GM18526 (cell line): Measurements from ENCODE around the gene AIFM3.
A peak's percentile ranks its signal among the peaks of the same experiment; 100 is the strongest.

ENCODE experiments used
- POLR2A ChIP-seq: IDR thresholded peaks from 3 replicates; pipeline ENCODE4 v1.6.1; 2011; ENCODE audit not compliant: insufficient read length; ENCODE audit errors: extremely low read depth

Gene AIFM3

GRCh38 chr22:20979940-20980453, 12.9 kb downstream of the AIFM3 start:
- TF ChIP-seq POLR2A = no peak

- TF ChIP-seq POLR2A = no peak
Measured at GRCh38 chr22:20980523-20980922, 13.5 kb downstream of the AIFM3 start.

GRCh38 chr22:20980938-20981722, 14.1 kb downstream of the AIFM3 start:
- TF ChIP-seq POLR2A = no peak

- TF ChIP-seq POLR2A = peak; percentile 97
Measured at GRCh38 chr22:20981787-20982562, 14.9 kb downstream of the AIFM3 start, which contains the start of gene LZTR1. TSS of gene LZTR1 (plus strand) at chr22:20982297. CDS start at chr22:20982372, 75 bp downstream.

GRCh38 chr22:20982563-20982882, 15.5 kb downstream of the AIFM3 start:
- no peak for TF ChIP-seq POLR2A

GRCh38 chr22:20983081-20983771, 16.2 kb downstream of the AIFM3 start:
- TF ChIP-seq POLR2A = no peak

- TF ChIP-seq POLR2A = no peak
Measured at GRCh38 chr22:20985720-20986119, 18.7 kb downstream of the AIFM3 start.

- TF ChIP-seq POLR2A = no peak
Measured at GRCh38 chr22:20986365-20986764, 19.3 kb downstream of the AIFM3 start.

GRCh38 chr22:20987375-20987774, 20.3 kb downstream of the AIFM3 start:
- no peak for TF ChIP-seq POLR2A

GRCh38 chr22:20988573-20989322, 21.7 kb downstream of the AIFM3 start:
- TF ChIP-seq POLR2A = no peak

- no peak for TF ChIP-seq POLR2A
Measured at GRCh38 chr22:20989323-20990138, 22.5 kb downstream of the AIFM3 start.

GRCh38 chr22:20990184-20991180, 23.4 kb downstream of the AIFM3 start:
- TF ChIP-seq POLR2A = no peak
